Mucosa of descending colon (tissue), 3 donors: ENCODE data around the gene DAZAP1. TPM values are rescaled to one million over a fixed set of nuclear protein-coding genes. Genes with fewer than 3 reads are reported as not detected.

Experiments
- ATAC-seq: fragments of 200-7000 bp; cut with Tn5 transposase; one replicate; pipeline ENCODE4 v1.9.1; 2020; ENCODE audit warnings: mild to moderate bottlenecking, moderate library complexity
- DNase-seq, 3 donors: peaks; one replicate each; pipeline ENCODE4 v3.0.0-alpha.2; 2020
- H3K36me3 ChIP-seq: fragments of 200-600 bp; one replicate; pipeline ENCODE4 v1.8.0; 2021; ENCODE audit warnings: low read depth, mild to moderate bottlenecking
- H3K4me1 ChIP-seq: fragments of 200-600 bp; one replicate; pipeline ENCODE4 v1.8.0; 2021; ENCODE audit warnings: low read depth, mild to moderate bottlenecking
- H3K4me3 ChIP-seq: fragments of 200-600 bp; one replicate; pipeline ENCODE4 v1.8.0; 2021; ENCODE audit warnings: mild to moderate bottlenecking
- H3K9me3 ChIP-seq: fragments of 200-600 bp; one replicate; pipeline ENCODE4 v1.8.0; 2021; ENCODE audit warnings: mild to moderate bottlenecking
- intact Hi-C, 2 donors: fragments of 100-400 bp; cut with DNase I in 1 of 2; cut with micrococcal nuclease in 1 of 2; formaldehyde crosslinking; loops; one replicate each; pipeline versions ENCODE4 v1.11.0 to v1.11.1; 2022; cut with DNase I, micrococcal nuclease
- total RNA-seq, 3 donors: library from RNA; stranded (reverse); fragmentation: NEBNext Ultra II Directional in 2 of 3; extraction: Animal tissue kit (Norgen Biotek cat#: 25700) in 2 of 3; gene quantifications; one replicate each; pipeline versions ENCODE4 v1.2.1 to v1.2.4, GENCODE V29; 2021 to 2023
- TF ChIP-seq, protein P1 (sequence below): fragments of 200-600 bp; IDR thresholded peaks from one replicate; pipeline ENCODE4 v1.8.0; 2022; ENCODE audit warnings: antibody characterized with exemption, mild to moderate bottlenecking
- donor health status: DM: no; HTN: no; CAD: no; lungs with moderate emphysema.
- donor health status: DM: no; HTN: no; CAD: no.
- donor health status: DM: no; HTN: yes; CAD: no.

Gene DAZAP1
- total RNA-seq, 3 donors from 2014 or later = 117 to 123 (median 119) TPM

DNA sequence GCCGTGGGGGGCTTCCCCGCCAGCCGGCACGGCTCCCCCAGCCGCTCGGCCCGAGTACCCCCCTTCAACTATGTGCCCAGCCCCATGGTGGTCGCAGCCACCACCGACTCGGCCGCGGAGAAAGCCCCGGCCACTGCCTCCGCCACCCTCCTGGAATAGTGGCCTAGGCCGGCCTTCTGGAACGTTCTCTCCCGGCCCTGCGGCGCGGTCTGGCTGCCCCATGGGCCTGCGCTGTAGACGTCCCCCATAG, 62.6 kb downstream of the DAZAP1 start:
- TF ChIP-seq, protein P1, sequence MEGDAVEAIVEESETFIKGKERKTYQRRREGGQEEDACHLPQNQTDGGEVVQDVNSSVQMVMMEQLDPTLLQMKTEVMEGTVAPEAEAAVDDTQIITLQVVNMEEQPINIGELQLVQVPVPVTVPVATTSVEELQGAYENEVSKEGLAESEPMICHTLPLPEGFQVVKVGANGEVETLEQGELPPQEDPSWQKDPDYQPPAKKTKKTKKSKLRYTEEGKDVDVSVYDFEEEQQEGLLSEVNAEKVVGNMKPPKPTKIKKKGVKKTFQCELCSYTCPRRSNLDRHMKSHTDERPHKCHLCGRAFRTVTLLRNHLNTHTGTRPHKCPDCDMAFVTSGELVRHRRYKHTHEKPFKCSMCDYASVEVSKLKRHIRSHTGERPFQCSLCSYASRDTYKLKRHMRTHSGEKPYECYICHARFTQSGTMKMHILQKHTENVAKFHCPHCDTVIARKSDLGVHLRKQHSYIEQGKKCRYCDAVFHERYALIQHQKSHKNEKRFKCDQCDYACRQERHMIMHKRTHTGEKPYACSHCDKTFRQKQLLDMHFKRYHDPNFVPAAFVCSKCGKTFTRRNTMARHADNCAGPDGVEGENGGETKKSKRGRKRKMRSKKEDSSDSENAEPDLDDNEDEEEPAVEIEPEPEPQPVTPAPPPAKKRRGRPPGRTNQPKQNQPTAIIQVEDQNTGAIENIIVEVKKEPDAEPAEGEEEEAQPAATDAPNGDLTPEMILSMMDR = no peak
- intact Hi-C loops = no loop called here
- DNase-seq = peak in 1 of 3 donors; percentile 56
- Histone ChIP-seq H3K4me1 (peaks cover 54% of the 10 kb centered on the region), H3K4me3 (no peak overlapping the region), H3K9me3 (no peaks in the 10 kb centered on the region), H3K36me3 (no peaks in the 10 kb centered on the region)
- peak; percentile 1 for ATAC-seq

DNA sequence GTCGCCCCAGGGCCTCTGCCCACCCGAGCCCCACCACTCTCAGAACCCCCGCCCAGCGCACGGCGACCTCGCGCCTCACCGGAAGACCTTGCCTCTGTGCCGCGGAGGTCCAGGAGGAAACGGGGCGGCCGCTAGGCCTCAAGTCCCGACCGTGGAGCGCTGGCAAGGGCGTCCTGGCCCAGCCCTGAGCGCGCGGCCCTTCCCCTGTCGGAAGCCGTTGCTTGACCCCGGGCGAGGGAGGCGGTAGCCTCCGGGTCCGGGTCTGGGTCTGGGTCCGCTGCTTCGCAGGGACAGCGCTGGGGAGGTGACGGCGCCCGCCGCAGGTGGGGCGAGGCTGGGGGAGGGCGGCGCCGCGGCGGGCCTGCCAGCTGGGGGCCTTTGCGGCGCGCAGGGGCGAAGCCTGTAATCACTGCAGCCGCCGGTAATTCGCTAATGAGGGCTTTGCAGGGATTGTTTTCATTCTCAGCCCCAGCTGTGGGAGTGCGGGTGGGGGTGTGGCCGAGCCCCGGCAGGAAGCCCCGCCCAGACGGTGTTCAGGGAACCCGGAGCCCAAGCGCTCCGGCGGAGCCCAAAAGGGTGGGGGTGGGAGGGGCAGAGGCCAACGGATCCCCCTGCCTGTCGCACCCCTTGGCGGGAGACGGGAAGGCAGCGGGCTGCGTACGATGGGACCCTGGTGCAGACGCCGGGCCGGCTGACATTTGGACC, 63.1 kb downstream of the DAZAP1 start:
- Histone ChIP-seq H3K4me1 (peaks cover 53% of the 10 kb centered on the region), H3K4me3 (no peak overlapping the region), H3K9me3 (no peaks in the 10 kb centered on the region), H3K36me3 (no peaks in the 10 kb centered on the region)
- DNase-seq (peak; percentile 73 to 77 (median 76)), ATAC-seq (peak; percentile 52)
- TF ChIP-seq, protein P1 = no peak
- intact Hi-C loops = no loop called here

DNA sequence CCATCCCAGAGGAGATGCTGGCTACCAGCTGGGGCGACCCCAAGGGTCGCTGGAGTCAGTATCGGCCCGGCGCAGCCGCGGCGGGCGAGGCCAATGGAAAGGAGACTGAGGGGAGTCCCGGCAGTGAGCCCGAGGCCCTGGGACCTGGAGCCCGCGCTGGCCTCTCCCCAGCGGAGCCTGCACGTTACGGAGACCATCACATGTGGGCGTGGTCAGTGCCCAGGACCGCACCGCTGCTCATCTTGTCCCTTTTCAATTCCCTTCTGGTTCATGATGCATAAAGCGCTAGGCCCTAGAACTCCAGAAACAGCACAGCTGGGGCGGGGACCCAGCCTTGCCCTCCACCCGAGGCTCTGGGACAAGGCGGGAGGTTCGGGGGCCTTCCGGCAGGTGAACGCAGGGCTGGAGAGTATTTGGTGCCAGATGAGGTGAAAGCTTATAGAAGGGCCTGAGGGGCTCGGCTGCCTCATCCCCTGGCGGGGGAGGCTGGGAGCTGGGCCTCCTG, 63.7 kb downstream of the DAZAP1 start:
- Histone ChIP-seq H3K36me3 (no peaks in the 10 kb centered on the region), H3K9me3 (no peaks in the 10 kb centered on the region), H3K4me3 (no peak overlapping the region), H3K4me1 (peaks cover 47% of the 10 kb centered on the region)
- peak; percentile 39 for ATAC-seq
- intact Hi-C loops = no loop called here
- DNase-seq = peak in 1 of 3 donors; percentile 38
- TF ChIP-seq, protein P1 = no peak

DNA sequence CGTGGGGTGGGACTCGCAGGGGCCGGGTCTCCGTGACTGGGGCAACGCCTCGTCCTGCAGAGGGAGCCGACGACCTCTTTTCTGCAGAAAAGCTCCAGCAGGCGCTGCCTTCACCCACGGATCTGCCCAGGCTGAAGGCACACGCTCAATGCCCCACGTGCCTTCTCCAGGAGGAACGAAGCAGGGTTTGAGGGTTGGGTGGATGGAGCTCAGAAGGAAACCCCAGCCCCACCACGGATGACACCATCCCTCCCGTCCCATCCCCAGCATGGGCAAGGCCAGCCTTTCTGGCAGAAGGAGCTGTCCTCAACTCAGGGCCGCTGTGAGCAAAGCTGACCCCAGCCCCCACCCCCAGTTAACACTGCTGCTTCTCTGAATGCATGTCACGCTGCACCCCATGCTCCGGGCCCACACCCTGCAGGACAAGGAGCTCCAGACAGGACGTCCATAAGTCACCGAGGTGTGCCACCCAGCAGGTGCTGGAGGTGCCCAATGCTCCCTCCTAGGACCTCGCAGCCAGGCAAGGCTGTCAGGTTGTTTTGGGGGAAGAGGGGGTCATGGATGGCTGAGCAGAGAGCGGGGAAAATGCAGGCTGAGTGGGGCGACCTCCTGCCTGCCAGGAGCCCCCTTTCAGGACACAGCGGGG, 64.3 kb downstream of the DAZAP1 start:
- no peak overlapping the region for H3K4me3 ChIP-seq
- H3K36me3 ChIP-seq = no peaks in the 10 kb centered on the region
- intact Hi-C loops = no loop called here
- DNase-seq (peak in 1 of 3 donors; percentile 49), ATAC-seq (no peak)
- peaks cover 43% of the 10 kb centered on the region for H3K4me1 ChIP-seq
- TF ChIP-seq, protein P1 = no peak
- H3K9me3 ChIP-seq = no peaks in the 10 kb centered on the region

DNA sequence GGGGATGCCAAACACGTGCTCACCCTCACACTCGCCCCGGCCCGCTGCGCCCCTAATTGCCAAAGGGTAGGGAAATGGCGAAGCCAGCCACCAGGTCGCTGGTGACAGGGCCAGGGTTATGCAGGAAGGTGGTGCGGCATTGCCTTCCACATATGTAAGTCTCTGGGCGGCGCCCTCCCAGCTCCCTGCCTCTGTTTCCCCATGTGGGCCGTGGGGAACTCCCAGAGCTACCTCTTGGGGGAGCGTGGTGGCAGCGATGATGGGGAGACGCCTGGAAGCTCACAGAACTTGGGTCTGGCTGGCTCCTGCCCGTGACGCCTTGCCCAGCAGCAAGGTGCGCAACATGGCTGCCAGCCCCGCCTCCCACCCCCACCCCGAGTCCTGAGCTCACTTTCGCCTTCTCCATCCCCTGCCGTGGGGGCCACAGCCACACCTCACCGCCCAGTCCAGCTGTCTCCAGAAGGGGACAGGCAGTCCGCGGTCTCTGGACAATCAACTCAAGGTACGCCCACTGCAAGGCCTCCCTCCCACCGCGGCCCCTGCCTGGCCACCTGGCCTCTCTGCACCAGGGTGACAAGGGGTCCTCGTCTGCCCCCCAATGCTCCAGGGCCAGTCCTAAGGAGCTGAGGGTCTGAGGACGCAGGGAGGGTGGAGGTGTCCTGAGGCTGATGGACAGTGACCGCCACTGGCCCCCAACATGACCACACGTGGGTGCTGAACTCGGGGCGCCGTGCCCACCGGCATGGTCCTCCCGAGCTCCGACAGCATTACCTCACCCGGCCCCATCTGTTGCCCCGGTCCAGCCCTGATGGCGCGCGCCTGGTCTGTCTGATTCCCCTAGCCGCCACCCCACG, 65.1 kb downstream of the DAZAP1 start:
- Histone ChIP-seq H3K36me3 (no peaks in the 10 kb centered on the region), H3K4me3 (no peak overlapping the region), H3K4me1 (peaks cover 38% of the 10 kb centered on the region), H3K9me3 (no peaks in the 10 kb centered on the region)
- DNase-seq (peak in 1 of 3 donors; percentile 51), ATAC-seq (no peak)
- intact Hi-C loops = no loop called here
- TF ChIP-seq, protein P1 = no peak
